ENCODE results near the gene IDE. TPM values are rescaled to one million over a fixed set of nuclear protein-coding genes. Genes with fewer than 3 reads are reported as not detected.

IDE gene
- total RNA-seq, 4 donors from 2014 or later, result 22.1 to 32.9 (median 24.4) TPM

DNA sequence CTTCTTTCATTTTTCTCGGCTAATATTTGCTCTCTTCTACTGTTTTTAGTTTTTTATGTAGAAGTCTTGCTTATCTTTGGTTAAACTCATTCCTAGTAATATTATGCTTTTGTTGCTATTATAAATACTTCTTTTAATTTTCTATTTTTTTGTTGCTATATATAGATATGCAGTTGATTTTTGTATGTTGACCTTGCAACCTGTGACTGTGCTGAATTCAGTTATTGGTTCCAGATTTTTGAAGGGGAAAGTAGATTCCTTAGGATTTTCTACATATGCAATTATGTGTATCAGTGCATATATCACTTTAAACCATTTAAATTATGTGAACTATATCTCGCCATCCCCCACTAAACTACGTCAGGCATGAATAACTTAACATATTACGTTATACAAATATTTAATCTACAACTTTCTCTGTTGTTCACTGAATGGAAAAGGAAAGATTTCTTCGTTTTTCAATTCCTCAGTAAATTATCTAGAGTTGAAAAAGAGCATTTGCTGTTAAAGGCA is 71.5 kb downstream of the IDE start:
- Histone ChIP-seq H3K27me3 (no peaks in the 10 kb centered on the region), H3K9me3 (no peaks in the 10 kb centered on the region), H3K4me3 (no peak overlapping the region), H3K36me3 (peaks cover 0 to 51% (median 12%) of the 10 kb centered on the region in 4 donors), H3K4me1 (no peaks in the 10 kb centered on the region), H3K27ac (no peak overlapping the region)
- TF ChIP-seq POLR2A (IDR thresholded peaks at IDR 0.05) (no peak), EP300 (IDR thresholded peaks at IDR 0.05; ENCODE audit: low read depth) (no peak), POLR2AphosphoS5 (IDR thresholded peaks at IDR 0.05) (no peak)
- TF ChIP-seq, protein P1, sequence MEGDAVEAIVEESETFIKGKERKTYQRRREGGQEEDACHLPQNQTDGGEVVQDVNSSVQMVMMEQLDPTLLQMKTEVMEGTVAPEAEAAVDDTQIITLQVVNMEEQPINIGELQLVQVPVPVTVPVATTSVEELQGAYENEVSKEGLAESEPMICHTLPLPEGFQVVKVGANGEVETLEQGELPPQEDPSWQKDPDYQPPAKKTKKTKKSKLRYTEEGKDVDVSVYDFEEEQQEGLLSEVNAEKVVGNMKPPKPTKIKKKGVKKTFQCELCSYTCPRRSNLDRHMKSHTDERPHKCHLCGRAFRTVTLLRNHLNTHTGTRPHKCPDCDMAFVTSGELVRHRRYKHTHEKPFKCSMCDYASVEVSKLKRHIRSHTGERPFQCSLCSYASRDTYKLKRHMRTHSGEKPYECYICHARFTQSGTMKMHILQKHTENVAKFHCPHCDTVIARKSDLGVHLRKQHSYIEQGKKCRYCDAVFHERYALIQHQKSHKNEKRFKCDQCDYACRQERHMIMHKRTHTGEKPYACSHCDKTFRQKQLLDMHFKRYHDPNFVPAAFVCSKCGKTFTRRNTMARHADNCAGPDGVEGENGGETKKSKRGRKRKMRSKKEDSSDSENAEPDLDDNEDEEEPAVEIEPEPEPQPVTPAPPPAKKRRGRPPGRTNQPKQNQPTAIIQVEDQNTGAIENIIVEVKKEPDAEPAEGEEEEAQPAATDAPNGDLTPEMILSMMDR (IDR thresholded peaks at IDR 0.05), result no peak
- WGBS, 2 donors (ENCODE audit: low coverage in 1 of 2), result 89 to 91% methylated on average over 5 of the region's 5 CpGs
- intact Hi-C loops (cut with DNase I; ENCODE audit: low total_unique reads), result no loop called here
- DNase-seq, result no peak
- in situ Hi-C loops (cut with MboI; ENCODE audit: low pct_ligation_motif_present in 1 of 4, low pct_unique_long_range_greater_than_20kb in 1 of 4, low sequenced_read_pairs in 3 of 4), result loop anchor here in 1 of 4 donors (25.0 kb wide), 1 partner anchor 360 kb away; no protein-coding TSS in a partner anchor

DNA sequence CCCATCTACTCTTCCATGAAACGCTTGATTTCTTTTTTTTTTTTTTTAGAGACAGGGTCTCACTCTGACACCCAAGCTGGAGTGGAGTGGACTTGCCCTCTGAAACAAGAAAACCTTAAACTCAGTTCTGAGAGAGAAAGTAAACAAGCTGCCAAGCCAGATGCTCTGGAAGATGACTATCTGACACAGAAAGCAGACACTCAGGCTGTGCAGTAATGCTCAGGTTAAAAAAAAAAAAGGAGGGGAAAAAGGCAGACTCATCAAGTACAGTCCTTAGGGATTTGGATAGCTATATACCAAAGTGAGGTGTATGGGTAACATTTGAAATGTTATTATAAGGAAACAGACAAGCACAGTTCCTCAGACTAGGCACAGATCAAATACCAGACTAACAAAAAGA is 80.5 kb downstream of the IDE start:
- Histone ChIP-seq H3K4me3 (no peak overlapping the region), H3K36me3 (peaks cover 0 to 23% (median 4%) of the 10 kb centered on the region in 4 donors), H3K4me1 (no peaks in the 10 kb centered on the region), H3K27me3 (no peaks in the 10 kb centered on the region), H3K9me3 (no peaks in the 10 kb centered on the region), H3K27ac (no peak overlapping the region)
- TF ChIP-seq POLR2AphosphoS5 (IDR thresholded peaks at IDR 0.05), result no peak
- no peak for TF ChIP-seq EP300 (IDR thresholded peaks at IDR 0.05; ENCODE audit: low read depth)
- TF ChIP-seq, protein P1 (IDR thresholded peaks at IDR 0.05), result no peak
- no peak for TF ChIP-seq POLR2A (IDR thresholded peaks at IDR 0.05)
- in situ Hi-C loops (cut with MboI; ENCODE audit: low pct_ligation_motif_present in 1 of 4, low pct_unique_long_range_greater_than_20kb in 1 of 4, low sequenced_read_pairs in 3 of 4), result no loop called here
- WGBS, 2 donors (ENCODE audit: low coverage in 1 of 2), result 91 to 94% methylated on average over 1 of the region's 1 CpG
- DNase-seq, result no peak
- intact Hi-C loops (cut with DNase I; ENCODE audit: low total_unique reads), result no loop called here

DNA sequence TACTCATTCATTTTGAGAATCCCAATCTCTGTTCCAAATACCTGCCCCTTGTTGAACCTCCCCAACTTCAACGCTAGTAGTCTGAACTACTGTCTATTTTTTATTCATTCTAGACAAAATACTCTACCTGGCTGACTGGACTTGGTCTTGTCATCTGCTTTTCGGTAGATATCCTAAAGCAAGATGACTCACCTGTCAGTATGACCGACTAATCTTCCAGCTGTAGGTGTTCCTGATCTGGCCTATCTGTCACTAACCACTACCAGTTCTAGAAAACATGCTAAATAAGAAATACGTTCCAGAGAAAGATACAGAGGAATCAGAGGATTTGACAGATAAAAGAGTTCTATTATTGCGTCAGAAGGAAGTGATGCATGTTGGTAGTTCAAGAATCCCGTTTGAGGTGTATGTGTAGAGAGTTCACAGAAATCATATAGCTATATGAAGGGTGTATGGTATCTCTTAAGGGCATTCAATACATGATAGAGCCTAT is 81.1 kb downstream of the IDE start:
- DNase-seq, result no peak
- Histone ChIP-seq H3K9me3 (no peaks in the 10 kb centered on the region), H3K4me3 (no peak overlapping the region), H3K27ac (no peak overlapping the region), H3K36me3 (peaks cover 0 to 27% (median 4%) of the 10 kb centered on the region in 4 donors), H3K27me3 (no peaks in the 10 kb centered on the region), H3K4me1 (no peaks in the 10 kb centered on the region)
- TF ChIP-seq EP300 (IDR thresholded peaks at IDR 0.05; ENCODE audit: low read depth) (no peak), POLR2AphosphoS5 (IDR thresholded peaks at IDR 0.05) (no peak), POLR2A (IDR thresholded peaks at IDR 0.05) (no peak)
- TF ChIP-seq, protein P1 (IDR thresholded peaks at IDR 0.05), result no peak
- WGBS, 2 donors (ENCODE audit: low coverage in 1 of 2), result 93 to 99% methylated on average over 6 of the region's 6 CpGs
- in situ Hi-C loops (cut with MboI; ENCODE audit: low pct_ligation_motif_present in 1 of 4, low pct_unique_long_range_greater_than_20kb in 1 of 4, low sequenced_read_pairs in 3 of 4), result no loop called here
- intact Hi-C loops (cut with DNase I; ENCODE audit: low total_unique reads), result no loop called here

DNA sequence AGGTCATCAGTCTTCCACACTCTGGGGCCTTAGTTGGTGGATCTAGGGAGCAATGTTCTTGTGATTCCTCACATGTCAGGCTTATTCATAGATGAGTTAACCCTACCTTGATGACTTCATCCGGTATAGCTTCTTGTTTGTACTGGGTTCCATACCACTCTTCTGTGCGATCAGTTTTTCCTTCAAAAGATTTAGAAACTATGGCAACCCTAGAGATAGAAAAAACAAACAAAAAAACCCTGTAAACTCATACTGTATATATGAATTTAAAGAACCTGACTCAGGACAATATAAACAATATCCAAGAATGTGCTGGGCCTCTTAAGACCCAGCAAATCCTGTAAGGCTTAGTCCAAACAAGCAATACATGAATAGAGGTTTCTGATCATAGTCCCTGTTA is 83.5 kb downstream of the IDE start:
- Histone ChIP-seq H3K4me1 (no peaks in the 10 kb centered on the region), H3K4me3 (no peak overlapping the region), H3K9me3 (no peaks in the 10 kb centered on the region), H3K27ac (no peak overlapping the region), H3K27me3 (no peaks in the 10 kb centered on the region), H3K36me3 (peaks cover 0 to 39% (median 6%) of the 10 kb centered on the region in 4 donors)
- intact Hi-C loops (cut with DNase I; ENCODE audit: low total_unique reads), result no loop called here
- in situ Hi-C loops (cut with MboI; ENCODE audit: low pct_ligation_motif_present in 1 of 4, low pct_unique_long_range_greater_than_20kb in 1 of 4, low sequenced_read_pairs in 3 of 4), result no loop called here
- 89 to 92% methylated on average over 2 of the region's 2 CpGs for WGBS, 2 donors (ENCODE audit: low coverage in 1 of 2)
- DNase-seq, result no peak
- TF ChIP-seq POLR2A (IDR thresholded peaks at IDR 0.05), result no peak
- no peak for TF ChIP-seq POLR2AphosphoS5 (IDR thresholded peaks at IDR 0.05)
- TF ChIP-seq, protein P1 (IDR thresholded peaks at IDR 0.05), result no peak
- TF ChIP-seq EP300 (IDR thresholded peaks at IDR 0.05; ENCODE audit: low read depth), result no peak

Measured in transverse colon (tissue), 4 donors.